CD4-positive, alpha-beta T cell treated with Interleukin-10 for 1 hour (primary cell): ENCODE data around the gene PRKG1.

Source experiments
- DNase-seq: peaks from one replicate; pipeline ENCODE4 v3.0.0-alpha.2; 2020

Gene PRKG1

GRCh38 chr10:52314822-52315552 lies 1240.7 kb downstream of the PRKG1 start:
- no peak for DNase-seq

DNA sequence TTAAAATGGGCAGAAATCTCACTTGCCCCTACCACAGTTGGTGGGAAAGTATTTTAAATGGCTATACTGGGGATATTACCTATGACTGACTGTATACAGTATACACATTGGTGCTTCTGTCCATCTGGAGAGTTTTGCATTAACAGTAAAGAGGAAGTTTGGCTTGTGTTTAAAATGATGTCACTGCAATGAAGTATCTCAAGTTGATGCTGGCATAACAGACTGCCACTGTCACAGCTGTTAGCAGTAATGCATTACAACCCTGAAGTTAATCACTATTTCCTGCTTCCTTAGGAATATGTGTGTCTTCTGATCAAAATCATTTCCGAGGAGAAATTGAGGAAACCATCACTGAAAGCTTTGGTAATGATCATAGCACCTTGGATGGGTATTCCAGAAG lies 1241.7 kb downstream of the PRKG1 start:
- DNase-seq = no peak

GRCh38 chr10:52316500-52316899 lies 1242.2 kb downstream of the PRKG1 start:
- no peak for DNase-seq

GRCh38 chr10:52318136-52318701 lies 1243.9 kb downstream of the PRKG1 start:
- DNase-seq = no peak

DNA sequence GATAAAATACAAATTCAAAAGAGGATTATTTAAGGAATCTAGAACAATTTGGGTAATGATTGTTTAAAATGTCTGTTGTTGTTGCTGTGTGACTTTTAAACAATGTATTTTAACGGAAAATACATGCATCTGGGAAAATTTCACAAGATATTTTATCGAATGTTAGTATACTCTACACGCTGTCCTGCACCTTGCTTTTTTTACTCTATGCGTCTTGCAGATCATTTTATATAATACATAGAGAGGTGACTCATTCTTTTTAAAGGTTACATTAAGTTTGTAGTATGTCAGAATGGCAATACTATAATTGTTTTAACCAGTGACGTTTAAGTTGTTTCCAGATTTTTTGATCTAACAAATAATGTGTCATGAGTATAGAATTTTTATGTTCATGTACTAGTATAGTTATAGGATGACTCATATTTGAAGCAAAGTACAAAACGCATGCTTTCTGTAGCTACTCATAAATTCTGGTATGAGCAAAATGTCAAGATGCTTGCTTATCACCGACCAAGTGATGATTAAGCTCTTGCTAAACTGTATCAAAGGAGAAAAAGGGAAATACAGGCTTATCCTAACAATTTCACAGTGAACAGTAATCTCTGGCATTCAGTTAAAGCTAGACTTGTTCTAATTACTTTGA lies 1244.7 kb downstream of the PRKG1 start:
- DNase-seq = no peak

DNA sequence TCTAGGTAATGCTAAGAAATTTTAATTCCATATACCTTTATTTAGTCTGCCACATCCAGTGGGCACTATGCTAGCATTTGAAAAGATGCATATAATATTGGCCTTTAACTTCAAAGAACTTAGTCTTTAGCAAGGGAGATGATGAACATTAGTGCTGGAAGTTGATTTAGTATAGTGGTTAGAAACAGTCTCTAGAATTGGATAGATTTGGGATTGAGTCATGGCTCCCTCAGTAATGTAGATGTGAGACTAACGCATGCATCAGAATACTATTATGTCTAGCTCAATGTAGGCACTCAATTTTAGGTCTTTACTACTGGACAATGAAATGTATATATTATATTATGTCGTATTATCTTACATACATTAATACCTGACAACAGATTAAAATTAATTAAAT lies 1245.6 kb downstream of the PRKG1 start:
- DNase-seq = no peak

- no peak for DNase-seq
These were observed 1248.0 kb downstream of the PRKG1 start for GRCh38 chr10:52322323-52322722.

DNA sequence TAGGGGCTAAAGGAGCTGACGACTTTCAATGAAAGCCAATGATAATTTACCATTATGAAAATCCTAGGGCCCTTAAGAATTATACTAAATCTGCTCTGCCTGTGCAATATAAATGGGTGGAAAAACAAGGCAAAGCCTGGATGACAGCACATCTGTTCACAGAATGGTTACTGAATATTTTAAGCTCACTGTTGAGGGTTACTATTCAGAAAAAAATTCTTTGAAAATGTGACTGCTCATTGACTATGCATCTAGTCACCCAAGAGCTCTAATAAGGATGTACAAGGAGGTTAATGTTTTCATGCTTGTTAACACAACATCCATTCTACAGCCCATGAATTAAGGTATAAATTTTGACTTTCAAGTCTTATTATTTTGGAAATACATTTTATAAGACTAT lies 1248.6 kb downstream of the PRKG1 start:
- no peak for DNase-seq

DNA sequence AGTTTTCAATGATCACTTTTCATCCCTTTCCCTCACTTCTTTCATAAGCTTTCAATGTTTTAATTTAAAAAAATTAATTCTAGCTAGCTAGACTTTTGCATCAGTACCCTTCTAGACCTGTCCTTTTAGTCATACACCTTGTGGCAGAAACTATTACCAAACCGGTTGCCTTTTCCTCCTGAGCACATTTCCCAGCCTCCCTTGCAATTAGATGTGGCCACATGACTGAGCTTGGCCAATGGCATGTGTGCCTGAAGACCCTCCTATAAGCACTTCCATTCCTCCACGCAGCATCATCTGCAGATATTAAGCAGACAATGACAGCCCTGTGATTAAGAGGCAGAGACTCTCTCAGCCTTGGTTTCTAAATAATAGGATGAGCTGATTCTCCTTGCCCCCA lies 1252.1 kb downstream of the PRKG1 start:
- no peak for DNase-seq

GRCh38 chr10:52331638-52332364 lies 1257.5 kb downstream of the PRKG1 start:
- DNase-seq = no peak

GRCh38 chr10:52332815-52333214 lies 1258.5 kb downstream of the PRKG1 start:
- no peak for DNase-seq

- no peak for DNase-seq
These were observed 1260.3 kb downstream of the PRKG1 start for GRCh38 chr10:52334595-52334994.

GRCh38 chr10:52335665-52336064 lies 1261.4 kb downstream of the PRKG1 start:
- DNase-seq = no peak

GRCh38 chr10:52337225-52337624 lies 1262.9 kb downstream of the PRKG1 start:
- no peak for DNase-seq

GRCh38 chr10:52343439-52343838 lies 1269.2 kb downstream of the PRKG1 start:
- no peak for DNase-seq

GRCh38 chr10:52346394-52347326 lies 1272.4 kb downstream of the PRKG1 start:
- no peak for DNase-seq

DNA sequence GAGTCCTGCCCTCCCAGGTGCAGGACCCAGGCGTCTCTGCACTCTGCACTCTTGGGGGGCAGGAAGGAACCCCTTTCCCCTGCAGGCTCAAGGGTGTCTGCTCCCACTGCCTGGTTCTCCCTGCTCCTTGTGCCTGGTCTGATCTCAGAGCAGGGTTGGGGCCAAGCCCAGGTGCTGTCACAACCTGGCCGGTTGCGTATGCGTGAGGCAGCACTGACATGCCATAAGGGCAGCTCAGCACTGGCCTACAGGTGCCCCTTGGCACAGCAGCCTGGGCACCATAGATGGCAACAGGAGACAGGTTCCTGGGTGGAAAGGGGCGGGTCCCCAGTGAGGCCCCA lies 1273.0 kb downstream of the PRKG1 start:
- DNase-seq = no peak
